Stimulated activated CD4-positive, alpha-beta T cell treated with anti-CD3 and anti-CD28 coated beads, Interleukin-1b, Interleukin-23, amount 100 ng/mL, for 1 hour (primary cell): ENCODE data around the gene OR5K1.

ENCODE experiments used
- DNase-seq, 2 donors: peaks; one replicate each; pipeline ENCODE4 v3.0.0-alpha.2; 2020; ENCODE audit warnings: low read depth in 2 of 2

The OR5K1 gene

GRCh38 chr3:98514948-98515347 is 51.9 kb downstream of the OR5K1 start:
- no peak for DNase-seq

DNA sequence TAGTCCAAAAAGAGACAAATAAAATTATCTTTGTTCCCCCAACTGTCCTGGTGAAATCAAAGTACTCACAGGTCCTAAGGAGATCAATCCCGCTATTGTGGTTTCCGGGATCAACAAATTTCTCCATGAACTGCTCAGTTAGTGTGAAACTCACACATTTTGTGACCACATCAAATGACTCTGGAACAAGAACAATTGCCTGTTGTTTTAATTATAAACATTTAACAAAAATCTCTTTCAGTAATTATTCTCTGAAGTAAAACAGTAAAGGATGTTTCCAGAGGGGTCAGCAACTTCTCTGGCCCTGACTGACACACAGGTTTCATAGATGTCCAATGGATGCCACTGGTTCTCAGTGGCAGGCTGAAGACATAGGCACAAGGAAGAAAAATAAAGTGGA is 55.8 kb downstream of the OR5K1 start:
- no peak for DNase-seq

DNA sequence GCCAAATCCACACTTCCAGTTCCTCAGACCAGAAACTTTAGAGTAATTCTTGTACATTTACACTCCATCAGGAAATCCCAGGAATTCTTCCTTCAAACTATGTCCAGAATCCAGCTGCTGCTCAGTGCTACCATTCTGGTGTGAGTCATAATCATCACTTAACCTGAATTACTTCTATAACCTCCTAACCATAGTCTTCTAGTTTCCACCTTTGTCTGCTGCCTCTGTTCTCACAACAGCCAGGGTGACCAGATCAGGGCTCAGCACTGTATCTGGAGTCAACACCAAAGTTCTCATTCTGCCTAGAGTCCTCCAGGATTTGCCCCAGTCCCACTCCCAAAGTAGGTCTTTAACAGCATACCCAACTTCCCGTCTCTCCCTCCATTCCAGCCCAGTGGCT is 56.4 kb downstream of the OR5K1 start:
- no peak for DNase-seq

- DNase-seq, result peak in 1 of 2 donors; percentile 13
These were observed 59.0 kb downstream of the OR5K1 start for GRCh38 chr3:98521897-98522543.
